ENCODE data around the gene HGF. TPM values are rescaled to one million over a fixed set of nuclear protein-coding genes. Genes with fewer than 3 reads are reported as not detected.

The HGF gene
- total and polyA plus RNA-seq, 2 of the 13 experiments (the other 11 are each of a cell fraction or from before 2014, with no cell fraction given): not detected

DNA sequence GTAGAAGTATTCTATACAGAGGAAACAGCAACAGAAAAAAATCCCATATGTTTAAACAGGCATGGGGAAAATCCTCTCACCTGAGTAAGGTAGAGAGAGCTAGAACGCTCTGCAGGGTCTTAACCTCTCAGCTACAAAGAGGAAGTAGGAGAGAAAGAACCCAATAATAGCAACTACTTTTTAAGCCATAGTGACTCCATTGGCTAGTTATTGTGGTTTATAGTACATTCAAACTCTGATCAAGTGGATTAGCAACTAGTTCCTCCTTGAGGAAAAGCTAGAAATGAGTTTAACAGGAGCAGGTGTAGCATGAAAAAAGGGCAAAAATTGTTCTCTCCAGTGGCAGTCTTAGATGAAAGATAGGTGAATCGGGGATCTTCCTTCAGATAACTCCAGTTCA lies 89.7 kb downstream of the HGF start (continued):
- TF ChIP-seq, protein P1, sequence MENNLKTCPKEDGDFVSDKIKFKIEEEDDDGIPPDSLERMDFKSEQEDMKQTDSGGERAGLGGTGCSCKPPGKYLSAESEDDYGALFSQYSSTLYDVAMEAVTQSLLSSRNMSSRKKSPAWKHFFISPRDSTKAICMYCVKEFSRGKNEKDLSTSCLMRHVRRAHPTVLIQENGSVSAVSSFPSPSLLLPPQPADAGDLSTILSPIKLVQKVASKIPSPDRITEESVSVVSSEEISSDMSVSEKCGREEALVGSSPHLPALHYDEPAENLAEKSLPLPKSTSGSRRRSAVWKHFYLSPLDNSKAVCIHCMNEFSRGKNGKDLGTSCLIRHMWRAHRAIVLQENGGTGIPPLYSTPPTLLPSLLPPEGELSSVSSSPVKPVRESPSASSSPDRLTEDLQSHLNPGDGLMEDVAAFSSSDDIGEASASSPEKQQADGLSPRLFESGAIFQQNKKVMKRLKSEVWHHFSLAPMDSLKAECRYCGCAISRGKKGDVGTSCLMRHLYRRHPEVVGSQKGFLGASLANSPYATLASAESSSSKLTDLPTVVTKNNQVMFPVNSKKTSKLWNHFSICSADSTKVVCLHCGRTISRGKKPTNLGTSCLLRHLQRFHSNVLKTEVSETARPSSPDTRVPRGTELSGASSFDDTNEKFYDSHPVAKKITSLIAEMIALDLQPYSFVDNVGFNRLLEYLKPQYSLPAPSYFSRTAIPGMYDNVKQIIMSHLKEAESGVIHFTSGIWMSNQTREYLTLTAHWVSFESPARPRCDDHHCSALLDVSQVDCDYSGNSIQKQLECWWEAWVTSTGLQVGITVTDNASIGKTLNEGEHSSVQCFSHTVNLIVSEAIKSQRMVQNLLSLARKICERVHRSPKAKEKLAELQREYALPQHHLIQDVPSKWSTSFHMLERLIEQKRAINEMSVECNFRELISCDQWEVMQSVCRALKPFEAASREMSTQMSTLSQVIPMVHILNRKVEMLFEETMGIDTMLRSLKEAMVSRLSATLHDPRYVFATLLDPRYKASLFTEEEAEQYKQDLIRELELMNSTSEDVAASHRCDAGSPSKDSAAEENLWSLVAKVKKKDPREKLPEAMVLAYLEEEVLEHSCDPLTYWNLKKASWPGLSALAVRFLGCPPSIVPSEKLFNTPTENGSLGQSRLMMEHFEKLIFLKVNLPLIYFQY (CRISPR knock-in tag; IDR thresholded peaks at IDR 0.05; ENCODE audit: borderline replicate concordance): no peak
- TF ChIP-seq CHCHD3 (CRISPR knock-in tag; IDR thresholded peaks at IDR 0.05) (no peak), KLF16 (CRISPR knock-in tag; IDR thresholded peaks at IDR 0.05) (no peak), ZNF678 (CRISPR knock-in tag; IDR thresholded peaks at IDR 0.05) (no peak)
- TF ChIP-seq, protein P2, sequence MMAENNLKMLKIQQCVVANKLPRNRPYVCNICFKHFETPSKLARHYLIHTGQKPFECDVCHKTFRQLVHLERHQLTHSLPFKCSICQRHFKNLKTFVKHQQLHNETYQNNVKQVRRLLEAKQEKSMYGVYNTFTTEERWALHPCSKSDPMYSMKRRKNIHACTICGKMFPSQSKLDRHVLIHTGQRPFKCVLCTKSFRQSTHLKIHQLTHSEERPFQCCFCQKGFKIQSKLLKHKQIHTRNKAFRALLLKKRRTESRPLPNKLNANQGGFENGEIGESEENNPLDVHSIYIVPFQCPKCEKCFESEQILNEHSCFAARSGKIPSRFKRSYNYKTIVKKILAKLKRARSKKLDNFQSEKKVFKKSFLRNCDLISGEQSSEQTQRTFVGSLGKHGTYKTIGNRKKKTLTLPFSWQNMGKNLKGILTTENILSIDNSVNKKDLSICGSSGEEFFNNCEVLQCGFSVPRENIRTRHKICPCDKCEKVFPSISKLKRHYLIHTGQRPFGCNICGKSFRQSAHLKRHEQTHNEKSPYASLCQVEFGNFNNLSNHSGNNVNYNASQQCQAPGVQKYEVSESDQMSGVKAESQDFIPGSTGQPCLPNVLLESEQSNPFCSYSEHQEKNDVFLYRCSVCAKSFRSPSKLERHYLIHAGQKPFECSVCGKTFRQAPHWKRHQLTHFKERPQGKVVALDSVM (CRISPR knock-in tag; IDR thresholded peaks at IDR 0.05): no peak

GRCh38 chr7:81676813-81677212 lies 93.0 kb downstream of the HGF start:
- Histone ChIP-seq H4K20me1 (ENCODE audit: insufficient read depth, low read length) (no peaks in the 10 kb centered on the region), H3K4me3 (replicated peaks in 1 of 3; ENCODE audit: insufficient read depth in 1 of 3, low read depth in 2 of 3, low read length in 3 of 3) (no peak overlapping the region), H3K27me3 (ENCODE audit: control insufficient read depth in 1 of 2, insufficient read depth in 2 of 2, low read length in 2 of 2) (no peaks in the 10 kb centered on the region), H3K79me2 (ENCODE audit: insufficient read depth, low read length) (no peaks in the 10 kb centered on the region), H3K4me2 (ENCODE audit: low read depth, low read length) (no peak overlapping the region), H3K36me3 (replicated peaks in 1 of 2; ENCODE audit: control insufficient read depth in 1 of 2, insufficient read depth in 2 of 2, low read length in 2 of 2) (no peaks in the 10 kb centered on the region), H2AFZ (ENCODE audit: low read length) (no peak overlapping the region), H3K9ac (ENCODE audit: insufficient read depth, low read depth, low read length) (no peak overlapping the region), H3K9me3 (ENCODE audit: low read length) (no peaks in the 10 kb centered on the region), H3K27ac (ENCODE audit: extremely low read length, insufficient read depth, low read length) (no peak overlapping the region), H3K4me1 (ENCODE audit: insufficient read depth, low read length) (no peaks in the 10 kb centered on the region)
- no TSS peak for BruUV-seq (replicated peaks)
- FAIRE-seq: no peak
- WGBS (ENCODE audit: low lambda C conversion rate): no CpG with 5 or more reads among the region's 1 CpG
- CTCF ChIA-PET (ENCODE audit: low intra/inter-chr PET ratio, low total read pairs): no interaction called here
- DNase-seq (ENCODE audit: low spot score): no peak
- POLR2A ChIA-PET: no interaction called here
- in situ Hi-C loops (cut with HindIII; ENCODE audit: extremely low pct_ligation_motif_present, low pct_unique_long_range_greater_than_20kb) (no loop called here), intact Hi-C loops (cut with micrococcal nuclease; ENCODE audit: unreplicated experiment) (no loop called here)
- no peak for ATAC-seq
- TF ChIP-seq, protein P3, sequence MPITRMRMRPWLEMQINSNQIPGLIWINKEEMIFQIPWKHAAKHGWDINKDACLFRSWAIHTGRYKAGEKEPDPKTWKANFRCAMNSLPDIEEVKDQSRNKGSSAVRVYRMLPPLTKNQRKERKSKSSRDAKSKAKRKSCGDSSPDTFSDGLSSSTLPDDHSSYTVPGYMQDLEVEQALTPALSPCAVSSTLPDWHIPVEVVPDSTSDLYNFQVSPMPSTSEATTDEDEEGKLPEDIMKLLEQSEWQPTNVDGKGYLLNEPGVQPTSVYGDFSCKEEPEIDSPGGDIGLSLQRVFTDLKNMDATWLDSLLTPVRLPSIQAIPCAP (CRISPR knock-in tag; IDR thresholded peaks at IDR 0.05; ENCODE audit: low read depth): no peak
- TF ChIP-seq, protein P4, sequence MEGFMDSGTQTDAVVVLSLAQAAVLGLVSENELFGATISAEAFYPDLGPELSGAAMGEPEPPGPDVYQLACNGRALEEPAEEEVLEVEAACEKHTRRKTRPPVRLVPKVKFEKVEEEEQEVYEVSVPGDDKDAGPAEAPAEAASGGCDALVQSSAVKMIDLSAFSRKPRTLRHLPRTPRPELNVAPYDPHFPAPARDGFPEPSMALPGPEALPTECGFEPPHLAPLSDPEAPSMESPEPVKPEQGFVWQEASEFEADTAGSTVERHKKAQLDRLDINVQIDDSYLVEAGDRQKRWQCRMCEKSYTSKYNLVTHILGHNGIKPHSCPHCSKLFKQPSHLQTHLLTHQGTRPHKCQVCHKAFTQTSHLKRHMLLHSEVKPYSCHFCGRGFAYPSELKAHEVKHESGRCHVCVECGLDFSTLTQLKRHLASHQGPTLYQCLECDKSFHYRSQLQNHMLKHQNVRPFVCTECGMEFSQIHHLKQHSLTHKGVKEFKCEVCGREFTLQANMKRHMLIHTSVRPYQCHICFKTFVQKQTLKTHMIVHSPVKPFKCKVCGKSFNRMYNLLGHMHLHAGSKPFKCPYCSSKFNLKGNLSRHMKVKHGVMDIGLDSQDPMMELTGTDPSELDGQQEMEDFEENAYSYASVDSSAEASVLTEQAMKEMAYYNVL (CRISPR knock-in tag; IDR thresholded peaks at IDR 0.05; ENCODE audit: borderline replicate concordance): no peak
- no peak for TF ChIP-seq SNAPC2 (CRISPR knock-in tag; IDR thresholded peaks at IDR 0.05)

All from HepG2 (cell line).